ENCODE measurements around the gene ANGPTL7.
"Not testable (repeated sequence)": the region's sequence is repeated elsewhere in the genome, so short reads cannot be mapped to it uniquely, and the experiment has no call there.

ANGPTL7 gene

GRCh38 chr1:11176081-11176706, 13.0 kb upstream of the ANGPTL7 start:
- no peaks in the 10 kb centered on the region for H3K4me1 ChIP-seq (ENCODE audit: insufficient read depth, low read length)
- H2AFZ ChIP-seq (ENCODE audit: low read depth, low read length): no peak overlapping the region
- peaks cover 10% of the 10 kb centered on the region for H3K36me3 ChIP-seq (ENCODE audit: insufficient read depth, low read length)
- no peak overlapping the region for H3K4me3 ChIP-seq (ENCODE audit: low read length)
- no peaks in the 10 kb centered on the region for H3K9me3 ChIP-seq (ENCODE audit: low read length)
- H3K27me3 ChIP-seq (ENCODE audit: insufficient read depth, low read length): no peaks in the 10 kb centered on the region

DNA sequence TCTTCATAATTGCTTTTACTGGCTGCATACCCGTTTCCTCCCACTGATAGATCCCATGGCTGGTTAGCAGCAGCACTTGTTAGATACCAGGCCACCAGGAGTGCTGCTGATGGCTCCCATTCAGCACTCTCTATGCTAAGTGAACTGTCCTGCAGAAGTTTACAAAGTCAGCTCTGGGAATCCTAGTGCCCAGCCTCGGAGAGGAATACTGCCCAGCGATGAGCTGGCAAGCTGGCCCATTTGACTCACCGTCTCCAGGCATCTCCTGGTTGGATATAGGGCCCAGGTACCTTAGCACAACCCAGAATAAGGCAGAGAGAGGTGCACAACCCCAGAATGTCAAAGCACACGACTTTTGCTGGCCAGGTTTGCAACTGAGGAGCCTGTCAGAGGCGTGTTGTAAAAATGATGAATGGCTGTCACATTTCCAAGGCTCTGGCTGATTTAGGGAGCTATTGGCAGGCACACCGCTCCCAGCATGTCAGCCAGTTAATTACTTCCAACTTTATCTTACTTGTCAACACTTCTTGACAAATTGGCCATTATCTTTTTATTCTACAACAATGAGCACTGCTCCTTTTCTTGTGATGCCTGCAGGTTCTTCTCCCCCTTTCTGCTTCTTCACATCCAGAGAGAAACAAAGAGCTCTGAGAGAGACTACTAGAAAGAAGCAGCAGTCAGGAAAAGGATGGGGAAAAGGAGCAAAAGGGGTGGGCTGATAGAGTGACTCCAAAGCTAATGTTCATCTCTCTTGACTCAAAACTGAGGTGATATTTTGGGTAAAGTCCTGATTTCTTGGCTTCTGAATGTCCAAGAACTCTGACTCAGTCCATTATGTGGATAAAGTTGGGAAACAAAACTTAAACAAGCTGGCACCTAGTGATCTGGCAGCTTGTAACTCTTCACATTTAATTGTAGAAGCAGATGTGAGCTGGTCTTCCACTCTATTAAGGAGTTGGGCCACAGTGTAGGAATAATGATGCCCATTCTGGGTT, 10.8 kb upstream of the ANGPTL7 start:
- Histone ChIP-seq H3K4me1 (ENCODE audit: insufficient read depth, low read length) (no peaks in the 10 kb centered on the region), H3K27me3 (ENCODE audit: insufficient read depth, low read length) (no peaks in the 10 kb centered on the region), H3K9me3 (ENCODE audit: low read length) (no peaks in the 10 kb centered on the region), H2AFZ (ENCODE audit: low read depth, low read length) (no peak overlapping the region), H3K4me3 (ENCODE audit: low read length) (no peak overlapping the region), H3K36me3 (ENCODE audit: insufficient read depth, low read length) (peaks cover 22% of the 10 kb centered on the region)

- no peaks in the 10 kb centered on the region for H3K9me3 ChIP-seq (ENCODE audit: low read length)
- no peak overlapping the region for H2AFZ ChIP-seq (ENCODE audit: low read depth, low read length)
- no peak overlapping the region for H3K4me3 ChIP-seq (ENCODE audit: low read length)
- no peaks in the 10 kb centered on the region for H3K4me1 ChIP-seq (ENCODE audit: insufficient read depth, low read length)
- H3K36me3 ChIP-seq (ENCODE audit: insufficient read depth, low read length): peaks cover 27% of the 10 kb centered on the region
- no peaks in the 10 kb centered on the region for H3K27me3 ChIP-seq (ENCODE audit: insufficient read depth, low read length)
Observed at GRCh38 chr1:11179125-11179524, 10.0 kb upstream of the ANGPTL7 start.

- H3K9me3 ChIP-seq (ENCODE audit: low read length); H3K4me1 ChIP-seq (ENCODE audit: insufficient read depth, low read length); H3K4me3 ChIP-seq (ENCODE audit: low read length); H2AFZ ChIP-seq (ENCODE audit: low read depth, low read length); H3K27me3 ChIP-seq (ENCODE audit: insufficient read depth, low read length): not testable (repeated sequence)
- peaks cover 32% of the 10 kb centered on the region for H3K36me3 ChIP-seq (ENCODE audit: insufficient read depth, low read length)
Observed at GRCh38 chr1:11179749-11180148, 9.4 kb upstream of the ANGPTL7 start.

DNA sequence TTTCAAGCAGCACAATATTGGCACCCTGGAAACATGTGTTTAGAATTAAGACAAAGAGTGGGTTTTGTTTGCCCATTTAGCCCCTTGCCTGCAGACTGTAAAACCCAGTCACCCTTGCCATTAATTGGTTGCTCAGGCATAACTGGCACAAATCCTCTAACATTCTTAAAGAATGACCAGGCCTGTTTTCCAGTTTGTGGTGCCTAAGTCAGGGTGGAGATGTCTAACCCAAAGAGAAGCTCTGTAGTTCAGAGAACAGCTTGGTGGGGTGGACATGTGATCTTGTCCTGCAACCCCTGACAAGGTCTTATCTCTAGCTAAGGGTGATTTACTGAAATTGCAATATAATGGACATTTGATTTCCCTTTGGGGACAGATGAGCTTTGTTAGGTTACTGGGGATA, 8.8 kb upstream of the ANGPTL7 start:
- Histone ChIP-seq H3K9me3 (ENCODE audit: low read length) (no peaks in the 10 kb centered on the region), H3K4me1 (ENCODE audit: insufficient read depth, low read length) (no peaks in the 10 kb centered on the region), H3K4me3 (ENCODE audit: low read length) (no peak overlapping the region), H3K36me3 (ENCODE audit: insufficient read depth, low read length) (peaks cover 35% of the 10 kb centered on the region), H3K27me3 (ENCODE audit: insufficient read depth, low read length) (no peaks in the 10 kb centered on the region), H2AFZ (ENCODE audit: low read depth, low read length) (no peak overlapping the region)

GRCh38 chr1:11182884-11183283, 6.3 kb upstream of the ANGPTL7 start:
- no peaks in the 10 kb centered on the region for H3K4me1 ChIP-seq (ENCODE audit: insufficient read depth, low read length)
- H3K27me3 ChIP-seq (ENCODE audit: insufficient read depth, low read length): no peaks in the 10 kb centered on the region
- no peak overlapping the region for H2AFZ ChIP-seq (ENCODE audit: low read depth, low read length)
- no peak overlapping the region for H3K4me3 ChIP-seq (ENCODE audit: low read length)
- peaks cover 37% of the 10 kb centered on the region for H3K36me3 ChIP-seq (ENCODE audit: insufficient read depth, low read length)
- no peaks in the 10 kb centered on the region for H3K9me3 ChIP-seq (ENCODE audit: low read length)

GRCh38 chr1:11184973-11185372, 4.2 kb upstream of the ANGPTL7 start:
- Histone ChIP-seq H2AFZ (ENCODE audit: low read depth, low read length) (no peak overlapping the region), H3K9me3 (ENCODE audit: low read length) (no peaks in the 10 kb centered on the region), H3K36me3 (ENCODE audit: insufficient read depth, low read length) (peaks cover 43% of the 10 kb centered on the region), H3K27me3 (ENCODE audit: insufficient read depth, low read length) (no peaks in the 10 kb centered on the region), H3K4me1 (ENCODE audit: insufficient read depth, low read length) (no peaks in the 10 kb centered on the region), H3K4me3 (ENCODE audit: low read length) (no peak overlapping the region)

- Histone ChIP-seq H3K27me3 (ENCODE audit: insufficient read depth, low read length) (no peaks in the 10 kb centered on the region), H2AFZ (ENCODE audit: low read depth, low read length) (no peak overlapping the region), H3K9me3 (ENCODE audit: low read length) (no peaks in the 10 kb centered on the region), H3K36me3 (ENCODE audit: insufficient read depth, low read length) (peaks cover 48% of the 10 kb centered on the region), H3K4me3 (ENCODE audit: low read length) (no peak overlapping the region), H3K4me1 (ENCODE audit: insufficient read depth, low read length) (no peaks in the 10 kb centered on the region)
Observed at GRCh38 chr1:11187000-11187399, 2.2 kb upstream of the ANGPTL7 start.

DNA sequence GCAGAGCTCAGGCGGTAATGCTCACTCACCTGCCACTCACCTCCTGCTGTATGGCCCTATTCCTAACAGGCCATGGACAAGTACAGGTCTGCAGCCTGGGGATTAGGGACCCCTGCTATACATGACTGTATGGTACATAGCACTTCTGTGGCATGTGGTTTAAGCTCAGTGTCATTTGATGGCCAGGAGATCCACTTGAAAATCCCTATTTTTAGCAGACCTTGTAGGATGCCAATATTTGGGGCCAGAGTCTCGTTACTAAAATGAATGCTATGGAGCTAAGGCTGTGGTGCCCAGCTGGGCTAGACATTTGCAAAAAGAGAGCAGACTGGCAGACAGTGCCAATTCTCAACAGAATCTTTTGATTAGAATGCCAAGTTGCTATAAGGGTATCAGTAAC, 1.7 kb upstream of the ANGPTL7 start:
- Histone ChIP-seq H3K36me3 (ENCODE audit: insufficient read depth, low read length) (peaks cover 43% of the 10 kb centered on the region), H3K4me1 (ENCODE audit: insufficient read depth, low read length) (no peaks in the 10 kb centered on the region), H3K4me3 (ENCODE audit: low read length) (no peak overlapping the region), H3K27me3 (ENCODE audit: insufficient read depth, low read length) (no peaks in the 10 kb centered on the region), H3K9me3 (ENCODE audit: low read length) (no peaks in the 10 kb centered on the region), H2AFZ (ENCODE audit: low read depth, low read length) (no peak overlapping the region)

- no peaks in the 10 kb centered on the region for H3K4me1 ChIP-seq (ENCODE audit: insufficient read depth, low read length)
- H2AFZ ChIP-seq (ENCODE audit: low read depth, low read length): no peak overlapping the region
- H3K27me3 ChIP-seq (ENCODE audit: insufficient read depth, low read length): no peaks in the 10 kb centered on the region
- H3K36me3 ChIP-seq (ENCODE audit: insufficient read depth, low read length): peaks cover 43% of the 10 kb centered on the region
- H3K4me3 ChIP-seq (ENCODE audit: low read length): no peak overlapping the region
- H3K9me3 ChIP-seq (ENCODE audit: low read length): no peaks in the 10 kb centered on the region
Observed at GRCh38 chr1:11187931-11188330, 1.2 kb upstream of the ANGPTL7 start.

DNA sequence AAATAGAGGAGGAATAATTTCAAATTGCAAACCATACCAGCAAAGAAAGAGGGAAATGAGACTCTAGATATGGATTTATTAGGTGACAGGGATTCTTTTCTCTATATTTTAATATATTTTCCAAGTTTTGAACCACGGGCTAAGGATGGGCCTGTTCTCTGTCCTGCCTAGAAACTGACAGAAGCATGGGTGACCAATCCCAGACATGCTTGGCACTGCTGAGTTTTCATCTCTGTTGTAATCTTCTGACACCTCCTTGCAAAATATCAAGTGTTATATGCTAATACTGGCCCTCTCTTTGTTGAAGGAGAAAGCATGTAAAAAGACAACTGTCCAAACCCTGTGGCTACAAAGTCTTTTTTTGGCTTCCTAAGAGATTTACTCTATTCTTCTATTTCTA, 774 bp upstream of the ANGPTL7 start:
- Histone ChIP-seq H3K4me1 (ENCODE audit: insufficient read depth, low read length) (no peaks in the 10 kb centered on the region), H2AFZ (ENCODE audit: low read depth, low read length) (no peak overlapping the region), H3K36me3 (ENCODE audit: insufficient read depth, low read length) (peaks cover 45% of the 10 kb centered on the region), H3K4me3 (ENCODE audit: low read length) (no peak overlapping the region), H3K9me3 (ENCODE audit: low read length) (no peaks in the 10 kb centered on the region), H3K27me3 (ENCODE audit: insufficient read depth, low read length) (no peaks in the 10 kb centered on the region)

DNA sequence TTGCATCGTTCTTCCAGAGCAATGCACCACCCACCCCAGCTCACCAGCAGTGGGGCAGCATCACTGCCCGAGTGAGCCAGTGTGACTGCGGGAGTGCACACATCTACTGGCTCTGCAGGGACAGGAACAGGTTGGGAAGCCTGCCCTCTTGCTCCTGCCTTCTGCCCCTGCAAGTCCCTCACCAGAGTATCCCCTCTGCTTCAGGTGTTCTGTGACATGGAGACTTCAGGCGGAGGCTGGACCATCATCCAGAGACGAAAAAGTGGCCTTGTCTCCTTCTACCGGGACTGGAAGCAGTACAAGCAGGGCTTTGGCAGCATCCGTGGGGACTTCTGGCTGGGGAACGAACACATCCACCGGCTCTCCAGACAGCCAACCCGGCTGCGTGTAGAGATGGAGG, 4.2 kb downstream of the ANGPTL7 start:
- Histone ChIP-seq H3K36me3 (ENCODE audit: insufficient read depth, low read length) (peaks cover 68% of the 10 kb centered on the region), H3K4me3 (ENCODE audit: low read length) (no peak overlapping the region), H3K4me1 (ENCODE audit: insufficient read depth, low read length) (no peaks in the 10 kb centered on the region), H2AFZ (ENCODE audit: low read depth, low read length) (no peak overlapping the region), H3K27me3 (ENCODE audit: insufficient read depth, low read length) (no peaks in the 10 kb centered on the region), H3K9me3 (ENCODE audit: low read length) (no peaks in the 10 kb centered on the region)

GRCh38 chr1:11194407-11195176, 5.4 kb downstream of the ANGPTL7 start:
- Histone ChIP-seq H3K9me3 (ENCODE audit: low read length) (no peaks in the 10 kb centered on the region), H2AFZ (ENCODE audit: low read depth, low read length) (no peak overlapping the region), H3K27me3 (ENCODE audit: insufficient read depth, low read length) (no peaks in the 10 kb centered on the region), H3K4me3 (ENCODE audit: low read length) (no peak overlapping the region), H3K4me1 (ENCODE audit: insufficient read depth, low read length) (no peaks in the 10 kb centered on the region), H3K36me3 (ENCODE audit: insufficient read depth, low read length) (peaks cover 77% of the 10 kb centered on the region)
